ENCODE measurements around the gene GOLGA6L2.
"Not testable (repeated sequence)": the region's sequence is repeated elsewhere in the genome, so short reads cannot be mapped to it uniquely, and the experiment has no call there.

The GOLGA6L2 gene

GRCh38 chr15:23422946-23423708 is 23.9 kb downstream of the GOLGA6L2 start:
- no peak for DNase-seq (ENCODE audit: low read depth)

GRCh38 chr15:23422099-23422945 is 24.7 kb downstream of the GOLGA6L2 start:
- DNase-seq (ENCODE audit: low read depth) = peak; percentile 6

- no peak for DNase-seq (ENCODE audit: low read depth)
Measured at GRCh38 chr15:23420806-23421575, 26.1 kb downstream of the GOLGA6L2 start.

GRCh38 chr15:23416349-23417276 is 30.4 kb downstream of the GOLGA6L2 start:
- no peak for DNase-seq (ENCODE audit: low read depth)

- DNase-seq (ENCODE audit: low read depth) = not testable (repeated sequence)
Measured at GRCh38 chr15:23415866-23416265, 31.2 kb downstream of the GOLGA6L2 start.

GRCh38 chr15:23415321-23415865 is 31.6 kb downstream of the GOLGA6L2 start:
- DNase-seq (ENCODE audit: low read depth) = no peak

GRCh38 chr15:23412881-23413600 is 34.0 kb downstream of the GOLGA6L2 start:
- DNase-seq (ENCODE audit: low read depth) = not testable (repeated sequence)

GRCh38 chr15:23411841-23412240 is 35.2 kb downstream of the GOLGA6L2 start:
- DNase-seq (ENCODE audit: low read depth) = no peak

GRCh38 chr15:23403550-23403949 is 43.5 kb downstream of the GOLGA6L2 start:
- no peak for DNase-seq (ENCODE audit: low read depth)

- DNase-seq (ENCODE audit: low read depth) = no peak
Measured at GRCh38 chr15:23402544-23402943, 44.5 kb downstream of the GOLGA6L2 start.

- no peak for DNase-seq (ENCODE audit: low read depth)
Measured at GRCh38 chr15:23402140-23402539, 44.9 kb downstream of the GOLGA6L2 start.

- no peak for DNase-seq (ENCODE audit: low read depth)
Measured at GRCh38 chr15:23401627-23402026, 45.4 kb downstream of the GOLGA6L2 start.

GRCh38 chr15:23399207-23399606 is 47.8 kb downstream of the GOLGA6L2 start:
- DNase-seq (ENCODE audit: low read depth) = not testable (repeated sequence)

- DNase-seq (ENCODE audit: low read depth) = not testable (repeated sequence)
Measured at GRCh38 chr15:23398357-23398756, 48.7 kb downstream of the GOLGA6L2 start.

GRCh38 chr15:23397779-23398178 is 49.3 kb downstream of the GOLGA6L2 start:
- no peak for DNase-seq (ENCODE audit: low read depth)

GRCh38 chr15:23395832-23396231 is 51.2 kb downstream of the GOLGA6L2 start:
- no peak for DNase-seq (ENCODE audit: low read depth)

GRCh38 chr15:23395030-23395692 is 51.9 kb downstream of the GOLGA6L2 start:
- no peak for DNase-seq (ENCODE audit: low read depth)
